Measurements from ENCODE around the gene ENAM. TPM values are rescaled to one million over a fixed set of nuclear protein-coding genes. Genes with fewer than 3 reads are reported as not detected.

Gene ENAM
- total and polyA plus RNA-seq, 2 of the 13 experiments (the other 11 are each of a cell fraction or from before 2014, with no cell fraction given): not detected

GRCh38 chr4:70583952-70584834 lies 44.4 kb upstream of the ENAM start:
- no peak overlapping the region for H3K4me3 ChIP-seq (replicated peaks in 1 of 3; ENCODE audit: insufficient read depth in 1 of 3, low read depth in 2 of 3, low read length in 3 of 3)
- ATAC-seq: no peak
- no peaks in the 10 kb centered on the region for H3K4me1 ChIP-seq (ENCODE audit: insufficient read depth, low read length)
- no peak overlapping the region for H3K9ac ChIP-seq (ENCODE audit: insufficient read depth, low read depth, low read length)
- POLR2A ChIA-PET: no interaction called here
- in situ Hi-C loops (cut with HindIII; ENCODE audit: extremely low pct_ligation_motif_present, low pct_unique_long_range_greater_than_20kb) (no loop called here), intact Hi-C loops (cut with micrococcal nuclease; ENCODE audit: unreplicated experiment) (no loop called here)
- DNase-seq (ENCODE audit: low spot score): peak; percentile 55
- H2AFZ ChIP-seq (ENCODE audit: low read length): no peak overlapping the region
- no peaks in the 10 kb centered on the region for H4K20me1 ChIP-seq (ENCODE audit: insufficient read depth, low read length)
- BruUV-seq (replicated peaks): no TSS peak
- H3K4me2 ChIP-seq (ENCODE audit: low read depth, low read length): no peak overlapping the region
- WGBS (ENCODE audit: low lambda C conversion rate): 26% methylated on average over 9 of the region's 9 CpGs
- no peak for FAIRE-seq
- no peaks in the 10 kb centered on the region for H3K79me2 ChIP-seq (ENCODE audit: insufficient read depth, low read length)
- H3K36me3 ChIP-seq (replicated peaks in 1 of 2; ENCODE audit: control insufficient read depth in 1 of 2, insufficient read depth in 2 of 2, low read length in 2 of 2): no peaks in the 10 kb centered on the region
- no peaks in the 10 kb centered on the region for H3K27me3 ChIP-seq (ENCODE audit: control insufficient read depth in 1 of 2, insufficient read depth in 2 of 2, low read length in 2 of 2)
- TF ChIP-seq ZNF75D (CRISPR knock-in tag; IDR thresholded peaks at IDR 0.05; ENCODE audit: borderline replicate concordance) (no peak), ZFY (CRISPR knock-in tag; IDR thresholded peaks at IDR 0.05) (no peak), NFATC3 (CRISPR knock-in tag; IDR thresholded peaks at IDR 0.05) (no peak), ISX (CRISPR knock-in tag; conservative IDR thresholded peaks at IDR 0.05) (no peak), ZBTB21 (CRISPR knock-in tag; IDR thresholded peaks at IDR 0.05) (0 out of 2 replicates have a peak, but pooled peaks have one; percentile 26)
- H3K27ac ChIP-seq (ENCODE audit: extremely low read length, insufficient read depth, low read length): no peak overlapping the region
- CTCF ChIA-PET (ENCODE audit: low intra/inter-chr PET ratio, low total read pairs): no interaction called here
- no peaks in the 10 kb centered on the region for H3K9me3 ChIP-seq (ENCODE audit: low read length)

GRCh38 chr4:70586841-70587240 lies 41.7 kb upstream of the ENAM start:
- no TSS peak for BruUV-seq (replicated peaks)
- intact Hi-C loops (cut with micrococcal nuclease; ENCODE audit: unreplicated experiment) (no loop called here), in situ Hi-C loops (cut with HindIII; ENCODE audit: extremely low pct_ligation_motif_present, low pct_unique_long_range_greater_than_20kb) (no loop called here)
- ChIA-PET POLR2A (no interaction called here), CTCF (ENCODE audit: low intra/inter-chr PET ratio, low total read pairs) (no interaction called here)
- H3K36me3 ChIP-seq (replicated peaks in 1 of 2; ENCODE audit: control insufficient read depth in 1 of 2, insufficient read depth in 2 of 2, low read length in 2 of 2): no peaks in the 10 kb centered on the region
- no peaks in the 10 kb centered on the region for H3K9me3 ChIP-seq (ENCODE audit: low read length)
- no peak for ATAC-seq
- no peak for FAIRE-seq
- no peaks in the 10 kb centered on the region for H4K20me1 ChIP-seq (ENCODE audit: insufficient read depth, low read length)
- no peaks in the 10 kb centered on the region for H3K4me1 ChIP-seq (ENCODE audit: insufficient read depth, low read length)
- DNase-seq (ENCODE audit: low spot score): no peak
- H3K27ac ChIP-seq (ENCODE audit: extremely low read length, insufficient read depth, low read length): no peak overlapping the region
- no peak overlapping the region for H3K9ac ChIP-seq (ENCODE audit: insufficient read depth, low read depth, low read length)
- no peak overlapping the region for H3K4me3 ChIP-seq (replicated peaks in 1 of 3; ENCODE audit: insufficient read depth in 1 of 3, low read depth in 2 of 3, low read length in 3 of 3)
- no peak overlapping the region for H3K4me2 ChIP-seq (ENCODE audit: low read depth, low read length)
- H2AFZ ChIP-seq (ENCODE audit: low read length): no peak overlapping the region
- H3K27me3 ChIP-seq (ENCODE audit: control insufficient read depth in 1 of 2, insufficient read depth in 2 of 2, low read length in 2 of 2): no peaks in the 10 kb centered on the region; a peak in 1 of 5 replicates
- 18% methylated on average over 2 of the region's 2 CpGs for WGBS (ENCODE audit: low lambda C conversion rate)
- H3K79me2 ChIP-seq (ENCODE audit: insufficient read depth, low read length): no peaks in the 10 kb centered on the region
- no peak for TF ChIP-seq ZNF710 (CRISPR knock-in tag; IDR thresholded peaks at IDR 0.05; ENCODE audit: borderline replicate concordance)
- TF ChIP-seq ZNF296 (CRISPR knock-in tag; conservative IDR thresholded peaks at IDR 0.05): no peak
- TF ChIP-seq ZNF615 (CRISPR knock-in tag; IDR thresholded peaks at IDR 0.05; ENCODE audit: borderline replicate concordance): no peak
- TF ChIP-seq ZMYM2 (CRISPR knock-in tag; IDR thresholded peaks at IDR 0.05): no peak
- no peak for TF ChIP-seq HNRNPH1 (optimal IDR thresholded peaks at IDR 0.05; ENCODE audit: low read depth, low read length)
- no peak for TF ChIP-seq PRMT3 (CRISPR knock-in tag; IDR thresholded peaks at IDR 0.05; ENCODE audit: borderline replicate concordance, low read depth)
- TF ChIP-seq RBM39 (IDR thresholded peaks at IDR 0.05; ENCODE audit: low read depth, low read length, poor library complexity, severe bottlenecking): no peak
- no peak for TF ChIP-seq SP140L (CRISPR knock-in tag; IDR thresholded peaks at IDR 0.05; ENCODE audit: borderline replicate concordance)
- no peak for TF ChIP-seq NCOA1 (CRISPR knock-in tag; IDR thresholded peaks at IDR 0.05)
